ENCODE measurements around the gene DUSP9.

Gene DUSP9

GRCh38 chrX:153628129-153628528, 18.9 kb upstream of the DUSP9 start:
- Mint-ChIP-seq H3K4me1 (ENCODE audit: low read depth) (no peaks in the 10 kb centered on the region), H3K27ac (no peak overlapping the region), H3K9me3 (ENCODE audit: low read depth) (no peaks in the 10 kb centered on the region), H3K36me3 (no peaks in the 10 kb centered on the region), H3K27me3 (peaks cover 2% of the 10 kb centered on the region), H3K4me3 (no peak overlapping the region)

GRCh38 chrX:153628665-153629064, 18.3 kb upstream of the DUSP9 start:
- peaks cover 2% of the 10 kb centered on the region for H3K27me3 Mint-ChIP-seq
- H3K27ac Mint-ChIP-seq: no peak overlapping the region
- H3K9me3 Mint-ChIP-seq (ENCODE audit: low read depth): no peaks in the 10 kb centered on the region

GRCh38 chrX:153631346-153631745, 15.7 kb upstream of the DUSP9 start:
- Mint-ChIP-seq H3K36me3 (no peaks in the 10 kb centered on the region), H3K27ac (no peak overlapping the region), H3K27me3 (peaks cover 2% of the 10 kb centered on the region), H3K4me1 (ENCODE audit: low read depth) (no peaks in the 10 kb centered on the region), H3K9me3 (ENCODE audit: low read depth) (no peaks in the 10 kb centered on the region), H3K4me3 (no peak overlapping the region)

More at GRCh38 chrX:153628665-153629064, 18.3 kb upstream of the DUSP9 start:
- H3K4me1 Mint-ChIP-seq (ENCODE audit: low read depth): no peaks in the 10 kb centered on the region
- H3K36me3 Mint-ChIP-seq: no peaks in the 10 kb centered on the region
- H3K4me3 Mint-ChIP-seq: no peak overlapping the region

GRCh38 chrX:153631907-153632594, 15.0 kb upstream of the DUSP9 start:
- H3K4me3 Mint-ChIP-seq: no peak overlapping the region
- no peak overlapping the region for H3K27ac Mint-ChIP-seq
- peaks cover 2% of the 10 kb centered on the region for H3K27me3 Mint-ChIP-seq
- no peaks in the 10 kb centered on the region for H3K36me3 Mint-ChIP-seq
- no peaks in the 10 kb centered on the region for H3K4me1 Mint-ChIP-seq (ENCODE audit: low read depth)
- H3K9me3 Mint-ChIP-seq (ENCODE audit: low read depth): no peaks in the 10 kb centered on the region

- Mint-ChIP-seq H3K27me3 (peaks cover 2% of the 10 kb centered on the region), H3K27ac (no peak overlapping the region), H3K36me3 (no peaks in the 10 kb centered on the region), H3K4me1 (ENCODE audit: low read depth) (no peaks in the 10 kb centered on the region), H3K9me3 (ENCODE audit: low read depth) (no peaks in the 10 kb centered on the region), H3K4me3 (no peak overlapping the region)
These were observed 14.4 kb upstream of the DUSP9 start for GRCh38 chrX:153632595-153632946.

GRCh38 chrX:153633048-153633447, 14.0 kb upstream of the DUSP9 start:
- H3K27ac Mint-ChIP-seq: no peak overlapping the region
- H3K27me3 Mint-ChIP-seq: peaks cover 2% of the 10 kb centered on the region
- H3K9me3 Mint-ChIP-seq (ENCODE audit: low read depth): no peaks in the 10 kb centered on the region
- H3K4me1 Mint-ChIP-seq (ENCODE audit: low read depth): no peaks in the 10 kb centered on the region
- no peaks in the 10 kb centered on the region for H3K36me3 Mint-ChIP-seq
- no peak overlapping the region for H3K4me3 Mint-ChIP-seq

- Mint-ChIP-seq H3K4me1 (ENCODE audit: low read depth) (no peaks in the 10 kb centered on the region), H3K36me3 (no peaks in the 10 kb centered on the region), H3K4me3 (no peak overlapping the region), H3K9me3 (ENCODE audit: low read depth) (no peaks in the 10 kb centered on the region), H3K27ac (no peak overlapping the region), H3K27me3 (peaks cover 2% of the 10 kb centered on the region)
These were observed 13.3 kb upstream of the DUSP9 start for GRCh38 chrX:153633607-153634180.

- no peaks in the 10 kb centered on the region for H3K36me3 Mint-ChIP-seq
- no peaks in the 10 kb centered on the region for H3K9me3 Mint-ChIP-seq (ENCODE audit: low read depth)
- H3K27me3 Mint-ChIP-seq: peaks cover 2% of the 10 kb centered on the region
- no peak overlapping the region for H3K27ac Mint-ChIP-seq
- no peak overlapping the region for H3K4me3 Mint-ChIP-seq
- no peaks in the 10 kb centered on the region for H3K4me1 Mint-ChIP-seq (ENCODE audit: low read depth)
These were observed 12.8 kb upstream of the DUSP9 start for GRCh38 chrX:153634236-153634635.

- no peak overlapping the region for H3K4me3 Mint-ChIP-seq
- no peaks in the 10 kb centered on the region for H3K9me3 Mint-ChIP-seq (ENCODE audit: low read depth)
- no peaks in the 10 kb centered on the region for H3K4me1 Mint-ChIP-seq (ENCODE audit: low read depth)
- H3K36me3 Mint-ChIP-seq: no peaks in the 10 kb centered on the region
- peaks cover 2% of the 10 kb centered on the region for H3K27me3 Mint-ChIP-seq
- no peak overlapping the region for H3K27ac Mint-ChIP-seq
These were observed 12.2 kb upstream of the DUSP9 start for GRCh38 chrX:153634832-153635231.

GRCh38 chrX:153635388-153635787, 11.6 kb upstream of the DUSP9 start:
- Mint-ChIP-seq H3K9me3 (ENCODE audit: low read depth) (no peaks in the 10 kb centered on the region), H3K4me1 (ENCODE audit: low read depth) (no peaks in the 10 kb centered on the region), H3K27me3 (peaks cover 2% of the 10 kb centered on the region), H3K36me3 (no peaks in the 10 kb centered on the region), H3K27ac (no peak overlapping the region), H3K4me3 (no peak overlapping the region)

GRCh38 chrX:153635788-153636668, 11.0 kb upstream of the DUSP9 start:
- no peaks in the 10 kb centered on the region for H3K36me3 Mint-ChIP-seq
- peaks cover 2% of the 10 kb centered on the region for H3K27me3 Mint-ChIP-seq

GRCh38 chrX:153636716-153637115, 10.3 kb upstream of the DUSP9 start:
- Mint-ChIP-seq H3K4me3 (no peak overlapping the region), H3K9me3 (ENCODE audit: low read depth) (no peaks in the 10 kb centered on the region), H3K27ac (no peak overlapping the region), H3K4me1 (ENCODE audit: low read depth) (peaks cover 5% of the 10 kb centered on the region), H3K27me3 (peaks cover 3% of the 10 kb centered on the region), H3K36me3 (no peaks in the 10 kb centered on the region)

More at GRCh38 chrX:153635788-153636668, 11.0 kb upstream of the DUSP9 start:
- peaks cover 1% of the 10 kb centered on the region for H3K4me1 Mint-ChIP-seq (ENCODE audit: low read depth)
- H3K9me3 Mint-ChIP-seq (ENCODE audit: low read depth): no peaks in the 10 kb centered on the region
- H3K4me3 Mint-ChIP-seq: no peak overlapping the region
- H3K27ac Mint-ChIP-seq: no peak overlapping the region

- Mint-ChIP-seq H3K36me3 (no peaks in the 10 kb centered on the region), H3K27me3 (peaks cover 3% of the 10 kb centered on the region), H3K27ac (no peak overlapping the region), H3K9me3 (ENCODE audit: low read depth) (no peaks in the 10 kb centered on the region), H3K4me1 (ENCODE audit: low read depth) (peaks cover 5% of the 10 kb centered on the region), H3K4me3 (no peak overlapping the region)
These were observed 9.6 kb upstream of the DUSP9 start for GRCh38 chrX:153637121-153638040.

- Mint-ChIP-seq H3K27me3 (peaks cover 3% of the 10 kb centered on the region), H3K4me3 (no peak overlapping the region), H3K9me3 (ENCODE audit: low read depth) (no peaks in the 10 kb centered on the region), H3K27ac (no peak overlapping the region), H3K36me3 (no peaks in the 10 kb centered on the region), H3K4me1 (ENCODE audit: low read depth) (peaks cover 9% of the 10 kb centered on the region)
These were observed 9.0 kb upstream of the DUSP9 start for GRCh38 chrX:153638041-153638371.

Data from activated naive CD8-positive, alpha-beta T cell (primary cell).